Raji (cell line): ENCODE data around the gene BMP8A.

Source experiments
- POLR2A ChIP-seq: IDR thresholded peaks from 2 replicates; pipeline ENCODE4 v1.6.1; 2011; ENCODE audit warnings: low read depth, low read length, control low read depth; ENCODE audit not compliant: insufficient read depth

The BMP8A gene, protein sequence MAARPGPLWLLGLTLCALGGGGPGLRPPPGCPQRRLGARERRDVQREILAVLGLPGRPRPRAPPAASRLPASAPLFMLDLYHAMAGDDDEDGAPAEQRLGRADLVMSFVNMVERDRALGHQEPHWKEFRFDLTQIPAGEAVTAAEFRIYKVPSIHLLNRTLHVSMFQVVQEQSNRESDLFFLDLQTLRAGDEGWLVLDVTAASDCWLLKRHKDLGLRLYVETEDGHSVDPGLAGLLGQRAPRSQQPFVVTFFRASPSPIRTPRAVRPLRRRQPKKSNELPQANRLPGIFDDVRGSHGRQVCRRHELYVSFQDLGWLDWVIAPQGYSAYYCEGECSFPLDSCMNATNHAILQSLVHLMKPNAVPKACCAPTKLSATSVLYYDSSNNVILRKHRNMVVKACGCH

DNA sequence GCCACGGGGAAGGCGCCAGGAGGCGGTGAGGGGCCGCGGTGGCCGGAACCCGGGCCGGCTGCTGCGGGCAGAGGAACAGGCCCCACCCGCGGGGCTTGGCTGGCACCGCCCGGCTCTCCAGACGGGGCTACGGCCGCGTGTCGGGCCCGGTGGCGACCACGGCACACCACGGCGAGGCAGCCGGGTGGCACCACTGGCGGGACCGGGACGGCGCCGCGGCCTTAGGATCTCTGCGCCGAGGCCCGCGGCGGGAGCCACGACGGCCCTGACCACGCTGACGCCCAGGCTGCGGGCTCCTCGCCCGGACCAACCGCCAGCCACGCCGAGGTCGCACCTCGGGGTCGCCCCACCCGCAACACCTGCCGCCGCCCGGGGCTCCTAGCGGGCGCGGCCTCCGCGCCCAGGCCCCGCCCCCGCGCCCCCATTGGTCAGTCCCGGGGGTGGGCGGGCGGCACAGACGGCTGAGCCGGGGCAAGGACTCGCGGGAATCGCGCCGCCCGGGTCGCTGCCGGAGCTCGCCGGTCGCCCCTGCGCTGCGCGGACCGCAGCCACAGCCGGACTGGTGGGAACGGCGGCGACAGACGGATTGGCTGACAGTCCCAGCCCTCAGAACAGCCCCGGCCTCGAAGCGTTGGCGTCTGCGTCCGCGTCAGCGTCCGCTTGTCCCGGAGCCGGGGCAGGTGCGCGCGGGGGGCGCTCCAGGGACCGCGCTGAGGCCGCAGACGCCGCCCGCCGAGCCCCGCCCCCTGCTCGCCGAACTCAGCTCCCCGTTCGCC, at the start of gene BMP8A:
BMP8A (plus strand) TSS at position 491 of the 776 bp plus-strand sequence. CDS start 356 bp downstream, outside the sequence.
- no peak for TF ChIP-seq POLR2A

DNA sequence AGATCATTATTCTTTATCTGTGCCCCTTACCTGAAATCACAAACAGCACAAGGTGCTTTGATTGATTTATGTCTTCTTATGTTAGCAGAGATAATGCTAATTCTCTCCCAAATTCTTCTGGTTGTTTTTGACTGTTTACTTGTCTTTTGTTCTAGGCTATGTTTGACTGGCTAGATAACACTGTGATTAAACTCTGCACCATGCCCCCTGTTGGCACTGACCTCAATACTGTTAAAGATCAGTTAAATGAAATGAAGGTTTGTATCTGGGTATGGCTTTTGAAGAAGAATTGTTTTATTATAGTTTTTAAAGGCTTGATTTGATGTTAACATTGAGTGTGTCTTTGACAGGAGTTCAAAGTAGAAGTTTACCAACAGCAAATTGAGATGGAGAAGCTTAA, 49.6 kb upstream of the BMP8A start:
- no peak for TF ChIP-seq POLR2A

DNA sequence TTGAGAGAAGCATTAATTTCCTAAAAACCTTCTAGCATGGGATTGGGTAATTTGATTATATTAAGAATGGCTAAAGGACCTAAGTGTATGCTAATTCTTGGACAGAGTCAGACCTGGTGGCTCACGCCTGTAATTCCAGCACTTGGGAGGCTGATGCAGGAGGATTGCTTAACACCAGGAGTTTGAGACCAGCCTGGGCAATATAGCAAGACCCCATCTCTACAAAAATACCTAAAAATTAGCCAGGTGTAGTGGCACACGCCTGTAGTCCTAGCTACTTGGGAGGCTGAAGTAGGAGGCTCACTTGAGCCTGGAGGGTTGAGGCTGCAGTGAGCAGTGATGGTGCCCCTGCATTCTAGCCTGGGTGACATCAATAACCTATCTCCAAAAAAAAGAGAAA, 45.9 kb upstream of the BMP8A start:
- TF ChIP-seq POLR2A: no peak

DNA sequence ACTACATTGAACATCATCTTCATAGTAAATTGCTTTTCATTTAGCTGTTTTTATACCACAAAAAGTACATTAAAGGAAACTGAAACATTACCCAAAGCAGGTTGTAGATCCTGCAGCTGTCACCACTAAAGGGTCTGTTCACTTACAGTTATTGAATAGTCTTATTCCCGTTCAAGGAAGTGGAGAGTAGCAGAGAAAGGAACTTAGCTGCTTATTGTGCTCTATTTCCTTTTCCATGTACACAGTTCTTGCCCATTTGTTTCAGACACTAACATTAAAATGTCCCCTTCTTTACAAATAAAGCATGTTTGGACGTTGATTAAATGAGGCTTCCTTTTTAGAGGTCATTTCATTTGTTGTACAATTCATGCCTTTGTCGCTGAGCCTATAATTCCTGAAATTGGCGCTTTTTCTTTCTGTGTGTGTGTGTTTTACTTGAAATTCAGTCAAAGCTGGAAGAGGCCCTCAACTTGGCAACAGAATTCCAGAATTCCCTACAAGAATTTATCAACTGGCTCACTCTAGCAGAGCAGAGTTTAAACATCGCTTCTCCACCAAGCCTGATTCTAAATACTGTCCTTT, 44.4 kb upstream of the BMP8A start:
- TF ChIP-seq POLR2A: no peak

DNA sequence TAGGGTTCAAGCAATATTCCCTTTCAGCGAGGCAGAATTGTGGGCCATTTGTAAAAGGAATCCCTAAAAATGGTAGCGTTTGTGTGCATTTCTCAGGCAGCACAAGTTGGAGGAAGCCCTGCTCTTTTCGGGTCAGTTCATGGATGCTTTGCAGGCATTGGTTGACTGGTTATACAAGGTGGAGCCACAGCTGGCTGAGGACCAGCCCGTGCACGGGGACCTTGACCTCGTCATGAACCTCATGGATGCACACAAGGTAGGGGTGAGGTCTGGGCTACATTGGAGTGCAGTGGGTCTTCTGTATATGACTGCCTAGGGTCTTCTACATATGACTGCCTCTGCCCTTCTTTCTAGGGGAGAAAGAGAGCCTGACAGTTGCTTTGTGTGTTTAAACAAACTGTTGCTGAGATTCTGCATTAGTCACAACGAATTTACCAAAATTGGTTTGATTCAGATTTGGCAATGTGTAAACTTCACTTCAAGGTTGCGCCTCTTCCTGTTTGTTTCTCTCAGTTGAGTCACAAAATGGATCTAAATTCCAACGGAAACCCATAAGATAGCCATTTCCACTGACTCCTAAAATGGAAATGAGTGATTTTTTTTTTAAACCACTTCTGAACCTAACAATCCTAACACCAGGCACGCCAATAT, 40.4 kb upstream of the BMP8A start:
- no peak for TF ChIP-seq POLR2A

DNA sequence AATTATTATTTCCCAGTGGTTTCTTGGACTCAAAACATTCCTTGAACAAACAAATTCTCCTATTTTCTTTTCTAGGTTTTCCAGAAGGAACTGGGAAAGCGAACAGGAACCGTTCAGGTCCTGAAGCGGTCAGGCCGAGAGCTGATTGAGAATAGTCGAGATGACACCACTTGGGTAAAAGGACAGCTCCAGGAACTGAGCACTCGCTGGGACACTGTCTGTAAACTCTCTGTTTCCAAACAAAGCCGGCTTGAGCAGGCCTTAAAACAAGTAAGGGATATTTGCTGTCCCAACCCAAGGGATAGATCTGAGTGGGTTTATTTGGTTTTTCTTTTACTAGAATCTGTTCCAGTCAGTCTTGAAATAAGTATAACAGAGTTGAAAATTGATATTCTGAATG, 39.4 kb upstream of the BMP8A start:
- no peak for TF ChIP-seq POLR2A

DNA sequence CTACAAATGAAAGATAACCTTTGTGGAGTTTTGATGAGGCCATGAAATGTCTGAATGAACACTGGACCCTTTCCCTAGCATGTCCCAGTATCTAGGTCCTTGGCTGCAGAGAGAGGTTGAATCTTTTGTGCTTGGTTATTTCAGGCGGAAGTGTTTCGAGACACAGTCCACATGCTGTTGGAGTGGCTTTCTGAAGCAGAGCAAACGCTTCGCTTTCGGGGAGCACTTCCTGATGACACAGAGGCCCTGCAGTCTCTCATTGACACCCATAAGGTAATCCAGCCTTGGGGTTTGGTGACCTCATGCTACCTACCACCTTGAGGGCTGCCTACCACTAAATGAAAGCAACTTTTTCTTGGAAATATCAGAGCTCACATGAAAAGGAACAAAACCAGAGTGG, 38.9 kb upstream of the BMP8A start:
- TF ChIP-seq POLR2A: no peak

DNA sequence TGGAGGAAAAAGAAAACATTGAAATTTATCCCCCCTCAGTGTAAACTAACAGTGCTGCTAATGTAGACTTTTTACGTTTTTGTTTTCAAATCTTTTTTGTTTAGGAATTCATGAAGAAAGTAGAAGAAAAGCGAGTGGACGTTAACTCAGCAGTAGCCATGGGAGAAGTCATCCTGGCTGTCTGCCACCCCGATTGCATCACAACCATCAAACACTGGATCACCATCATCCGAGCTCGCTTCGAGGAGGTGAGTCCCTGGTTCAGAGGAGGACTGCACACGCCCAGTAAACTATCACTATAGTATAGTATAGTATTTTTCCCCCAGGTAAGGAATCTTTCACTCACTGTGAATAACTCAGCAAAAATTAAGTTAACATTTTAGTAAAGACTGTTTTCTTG, 37.8 kb upstream of the BMP8A start:
- TF ChIP-seq POLR2A: no peak

DNA sequence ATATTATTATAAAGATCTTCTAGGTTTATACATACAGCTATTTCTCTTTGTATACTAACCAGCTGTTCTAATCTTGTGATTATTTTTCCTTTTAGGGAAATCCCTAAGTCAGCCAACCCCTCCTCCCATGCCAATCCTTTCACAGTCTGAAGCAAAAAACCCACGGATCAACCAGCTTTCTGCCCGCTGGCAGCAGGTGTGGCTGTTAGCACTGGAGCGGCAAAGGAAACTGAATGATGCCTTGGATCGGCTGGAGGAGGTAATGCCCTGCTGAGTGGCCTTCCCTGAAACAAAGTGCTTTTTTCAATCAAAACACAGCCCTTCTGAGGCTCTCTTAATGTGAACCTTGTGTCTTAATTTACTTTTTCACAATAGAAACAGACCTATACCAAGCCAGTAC, 32.4 kb upstream of the BMP8A start:
- no peak for TF ChIP-seq POLR2A

DNA sequence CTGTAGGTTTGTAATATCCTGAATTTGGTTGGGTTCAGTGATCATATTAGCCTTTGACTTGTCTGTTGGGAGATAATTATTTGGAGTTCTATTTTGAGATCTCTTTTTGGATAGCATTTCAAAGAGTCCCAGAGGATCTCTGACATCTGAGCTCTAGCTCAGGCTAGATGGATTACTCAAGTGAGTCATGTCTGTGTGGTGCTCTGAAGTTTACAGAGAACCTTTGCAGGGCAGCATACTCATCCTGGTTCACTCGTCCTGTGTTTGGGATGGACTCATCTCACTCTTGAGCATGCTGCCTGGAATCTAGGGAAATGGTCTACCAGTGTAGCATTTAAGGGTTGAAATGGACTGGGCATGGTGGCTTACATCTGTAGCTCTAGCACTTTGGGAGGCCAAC, 29.4 kb upstream of the BMP8A start:
- no peak for TF ChIP-seq POLR2A

DNA sequence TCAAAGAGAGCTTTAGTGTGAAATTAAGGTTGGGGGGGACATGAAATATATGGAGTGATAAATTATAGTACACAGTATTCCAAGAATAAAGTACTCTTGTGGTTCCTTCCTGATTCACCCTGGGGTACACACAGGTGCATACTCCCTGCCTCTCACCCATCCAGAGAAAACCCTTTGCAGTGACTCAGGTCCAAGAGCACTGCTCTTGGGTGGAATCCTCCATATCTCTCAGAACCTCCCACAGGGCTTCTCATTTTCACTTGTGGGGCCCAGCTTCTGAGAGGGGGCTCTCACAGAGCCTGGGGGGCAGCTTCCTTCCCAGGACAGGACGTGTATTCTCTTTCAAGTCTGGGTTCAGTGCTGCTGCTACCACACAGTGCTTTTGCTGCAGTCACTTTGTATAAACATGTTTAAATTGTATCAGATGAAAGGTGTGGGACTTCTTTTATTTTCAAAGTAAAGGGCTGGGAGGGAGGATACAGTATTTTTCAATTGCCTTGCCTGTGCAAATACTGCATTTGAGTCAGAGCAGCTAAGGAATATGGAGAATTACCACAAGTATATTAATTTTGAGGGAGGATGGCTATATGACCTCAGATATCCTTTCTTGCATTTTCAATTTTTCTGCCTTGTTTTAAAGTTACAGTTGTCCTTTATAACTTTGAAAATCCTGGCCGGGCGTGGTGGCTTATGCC, 24.9 kb upstream of the BMP8A start:
- no peak for TF ChIP-seq POLR2A

DNA sequence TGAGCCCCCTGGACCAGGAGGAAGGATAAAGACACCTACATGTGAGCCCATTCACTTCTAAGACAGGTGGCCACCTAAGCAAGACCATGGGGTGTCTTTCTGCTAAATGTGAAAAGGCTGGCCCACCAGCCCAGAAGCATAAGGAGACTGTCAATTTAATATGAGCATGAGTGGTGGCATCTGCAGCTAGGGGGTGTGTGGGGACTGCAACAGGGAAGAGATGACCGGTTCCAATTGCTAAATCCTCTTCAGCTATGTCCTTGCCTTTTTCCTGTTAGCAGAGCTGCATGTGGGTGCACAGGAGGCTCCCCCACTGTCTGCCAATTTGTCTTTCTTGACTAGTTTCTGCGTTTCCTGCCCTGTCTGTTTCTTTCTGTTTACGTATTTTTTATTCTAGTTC, 22.3 kb upstream of the BMP8A start:
- no peak for TF ChIP-seq POLR2A

DNA sequence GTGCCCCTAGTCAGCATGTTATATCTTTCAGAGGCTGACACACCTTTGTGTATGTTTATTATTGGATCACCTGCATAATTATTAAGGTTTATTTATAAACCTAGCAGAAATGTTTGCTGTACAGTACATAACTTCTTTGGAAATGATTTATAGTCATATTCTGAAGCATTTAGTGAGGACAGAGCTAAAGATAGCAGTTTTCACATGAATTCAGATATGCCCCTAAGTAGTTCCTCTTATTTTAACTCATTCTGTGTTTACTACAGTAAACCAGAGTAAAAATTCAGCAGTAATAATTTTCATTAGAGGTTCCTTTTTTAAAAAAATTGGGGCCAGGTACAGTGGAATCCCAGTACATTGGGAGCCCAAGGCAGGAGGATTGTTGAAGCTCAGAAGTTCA, 21.4 kb upstream of the BMP8A start:
- TF ChIP-seq POLR2A: no peak

DNA sequence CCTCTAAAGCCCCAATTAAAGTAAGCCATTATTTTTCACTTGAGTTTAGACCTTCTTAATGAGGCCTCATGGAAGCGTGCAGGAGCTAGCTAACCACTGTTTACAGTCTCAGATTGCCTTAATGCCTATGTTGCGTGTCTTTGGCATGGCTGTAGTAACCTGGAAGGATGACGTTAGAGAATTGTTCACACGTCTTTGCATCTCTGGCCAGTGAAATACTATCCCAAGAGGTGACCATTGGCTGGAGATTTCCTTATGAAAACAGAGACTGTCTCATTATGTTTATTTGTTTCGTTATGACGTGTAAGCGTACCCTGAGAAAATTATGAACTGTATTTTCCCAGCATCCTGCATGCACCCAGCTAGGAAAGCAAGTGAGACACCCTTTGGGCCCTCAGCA, 18.6 kb upstream of the BMP8A start:
- TF ChIP-seq POLR2A: no peak

DNA sequence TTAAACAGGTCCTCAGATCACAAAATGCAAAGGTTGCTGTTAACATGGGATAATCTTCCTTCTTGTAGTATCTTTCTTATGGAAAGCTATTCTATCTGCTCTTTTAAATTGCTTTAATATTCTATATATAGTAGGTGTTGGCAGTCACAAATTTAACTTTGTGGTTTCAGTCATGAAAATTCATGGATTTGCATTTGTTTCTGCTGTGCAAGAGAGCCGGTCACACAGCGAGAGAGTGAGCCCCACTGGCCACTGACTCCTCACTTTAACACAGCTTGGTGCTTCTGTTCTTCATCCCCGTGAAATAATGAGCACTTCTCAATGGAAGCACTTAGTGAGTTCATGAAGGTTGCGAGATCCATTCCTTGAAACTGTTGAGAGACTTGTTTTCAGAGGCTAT, 18.1 kb upstream of the BMP8A start:
- no peak for TF ChIP-seq POLR2A
